K562 (cell line): ENCODE results near the gene GIT2. TPM values are rescaled to one million over a fixed set of nuclear protein-coding genes. Genes with fewer than 3 reads are reported as not detected.

ENCODE experiments used
- ATAC-seq: fragments of 200-7000 bp; cut with Tn5 transposase; 3 replicates; pipeline ENCODE4 v1.9.1; 2020; ENCODE audit warnings: moderate library complexity
- BruUV-seq: library from RNA; stranded (reverse); fragments of 400-500 nt; replicated peaks from 2 replicates; lab custom pipeline; 2021; lab: Mats Ljungman, UMichigan
- CTCF ChIA-PET: fragments of 300-600 bp; formaldehyde crosslinking; extraction: SDS; loops from one replicate; lab custom pipeline; 2021; ENCODE audit warnings: low intra/inter-chr PET ratio; lab: Yijun Ruan, JAX
- POLR2A ChIA-PET: fragments of 300-600, 350-650 bp; sonication (Branson Sonifier 250); formaldehyde crosslinking; extraction: SDS; loops from one replicate; lab custom pipeline; 2021; ENCODE audit warnings: antibody characterized with exemption, inconsistent platforms; lab: Yijun Ruan, JAX
- DNase-seq, 4 experiments: peaks; one replicate each; pipeline versions ENCODE4 v3.0.0 to v3.0.0-alpha.2; 2011 to 2018; ENCODE audit warnings: low spot score in 3 of 4, mixed read lengths in 3 of 4; ENCODE audit errors: extremely low read depth in 1 of 4
- FAIRE-seq: peaks from 2 replicates; lab custom pipeline; 2011; peaks lifted over from hg19 to GRCh38; lab: Jason Lieb, UNC
- H2AFZ ChIP-seq: 2 replicates; pipeline ENCODE4 v1.6.0; 2011; ENCODE audit warnings: low read depth, low read length, control low read depth, inconsistent platforms
- H3K27ac ChIP-seq: fragments of 200-600 bp; 3 replicates; pipeline ENCODE4 v1.8.0; 2011; ENCODE audit warnings: low read depth, mild to moderate bottlenecking, control low read depth, inconsistent platforms, low read length, moderate library complexity, mixed read lengths; ENCODE audit errors: extremely low read depth
- H3K27me3 ChIP-seq, 2 experiments: fragments of 300-600 bp in 1 of 2; 2 replicates in 1 of 2; 3 replicates in 1 of 2; pipeline versions ENCODE4 v1.6.0 to v1.8.0; 2011; ENCODE audit warnings: inconsistent platforms in 2 of 2, low read length in 2 of 2, mild to moderate bottlenecking in 1 of 2, mixed read lengths in 1 of 2, moderate library complexity in 1 of 2; ENCODE audit not compliant: control insufficient read depth in 2 of 2, insufficient read depth in 2 of 2
- H3K36me3 ChIP-seq: fragments of 300-600 bp; 3 replicates; pipeline ENCODE4 v1.8.0; 2011; ENCODE audit warnings: mild to moderate bottlenecking, low read length, inconsistent platforms; ENCODE audit not compliant: control insufficient read depth, insufficient read depth
- H3K4me1 ChIP-seq, 2 experiments: fragments of 200-600 bp in 1 of 2; replicated peaks in 1 of 2; 2 replicates in 1 of 2; 3 replicates in 1 of 2; pipeline versions ENCODE4 v1.5.1 to v1.8.0; 2011; ENCODE audit warnings: inconsistent platforms in 2 of 2, low read length in 2 of 2, mild to moderate bottlenecking in 1 of 2, mixed read lengths in 1 of 2, moderate library complexity in 1 of 2; ENCODE audit not compliant: control insufficient read depth in 2 of 2, insufficient read depth in 2 of 2
- H3K4me2 ChIP-seq: 2 replicates; pipeline ENCODE4 v1.6.1; 2011; ENCODE audit warnings: low read length, control low read depth, inconsistent platforms, mixed read lengths; ENCODE audit not compliant: insufficient read depth
- H3K4me3 ChIP-seq: fragments of 200-600 bp; sonication (generic), shearing (Covaris generic); 2 replicates; pipeline ENCODE4 v1.5.1; 2016; ENCODE audit warnings: control low read depth, inconsistent platforms
- H3K79me2 ChIP-seq: fragments of 200-600 bp; 3 replicates; pipeline ENCODE4 v1.8.0; 2011; ENCODE audit warnings: low read length, inconsistent platforms; ENCODE audit not compliant: control insufficient read depth, insufficient read depth
- H3K9ac ChIP-seq, 2 experiments: 2 replicates each; pipeline versions ENCODE4 v1.6.0 to v1.6.1; 2011; ENCODE audit warnings: low read depth in 2 of 2, low read length in 2 of 2, control low read depth in 1 of 2, inconsistent platforms in 1 of 2, mild to moderate bottlenecking in 1 of 2, mixed read lengths in 1 of 2; ENCODE audit not compliant: insufficient read depth in 1 of 2
- H3K9me1 ChIP-seq: one replicate; pipeline ENCODE4 v1.6.0; 2011; ENCODE audit warnings: inconsistent platforms, mild to moderate bottlenecking, low read length, moderate library complexity; ENCODE audit not compliant: control insufficient read depth, insufficient read depth
- H3K9me3 ChIP-seq: replicated peaks from 2 replicates; pipeline ENCODE4 v1.5.1; 2011; ENCODE audit warnings: low read depth, low read length, inconsistent platforms; ENCODE audit not compliant: control insufficient read depth, insufficient read depth
- H4K20me1 ChIP-seq: replicated peaks from 2 replicates; pipeline ENCODE4 v1.6.1; 2011; ENCODE audit warnings: low read length, inconsistent platforms, mixed read lengths; ENCODE audit not compliant: control insufficient read depth, insufficient read depth
- ASH1L ChIP-seq: fragments of 450-650 bp; IDR thresholded peaks from 2 replicates; pipeline ENCODE4 v1.6.1; 2018; ENCODE audit warnings: borderline replicate concordance, mild to moderate bottlenecking, low read depth; ENCODE audit not compliant: partially characterized antibody
- CC2D1A ChIP-seq: fragments of 450-650 bp; IDR thresholded peaks from 2 replicates; pipeline ENCODE4 v1.6.1; 2017; ENCODE audit warnings: mild to moderate bottlenecking
- DNMT1 ChIP-seq: fragments of 450-650 bp; IDR thresholded peaks from 2 replicates; pipeline ENCODE4 v1.6.1; 2016; ENCODE audit warnings: antibody characterized with exemption, mild to moderate bottlenecking
- RNF2 ChIP-seq: sonication (generic); IDR thresholded peaks from 2 replicates; pipeline ENCODE4 v1.6.1; 2016
- SMARCE1 ChIP-seq: fragments of 450-650 bp; IDR thresholded peaks from 2 replicates; pipeline ENCODE4 v1.7.1; 2016; ENCODE audit warnings: mild to moderate bottlenecking
- WHSC1 ChIP-seq: IDR thresholded peaks from one replicate; pipeline ENCODE4 v1.6.1; 2012; ENCODE audit warnings: low read length, control low read depth, inconsistent platforms
- ZFP1 ChIP-seq: fragments of 450-650 bp; formaldehyde crosslinking; IDR thresholded peaks from 2 replicates; pipeline ENCODE4 v1.4.0; 2020; ENCODE audit warnings: mild to moderate bottlenecking, mixed read lengths
- ZNF561 ChIP-seq: fragments of 450-650 bp; formaldehyde crosslinking; conservative IDR thresholded peaks from 2 replicates; pipeline ENCODE4 v1.4.0; 2020; ENCODE audit warnings: mild to moderate bottlenecking, moderate library complexity
- WGBS: fragments of 100-300 bp; shearing (Covaris generic); methylation state at CpG from one replicate; pipeline ENCODE4 v1.1.6; 2016; ENCODE audit warnings: low coverage, mixed read lengths; ENCODE audit not compliant: insufficient coverage; ENCODE audit errors: missing lambda C conversion rate; 5-methylcytosine and 5-hydroxymethylcytosine counted together
- in situ Hi-C: fragments of 300-500 bp; cut with MboI; formaldehyde crosslinking; loops from 4 replicates; pipeline ENCODE4 v1.15.0; 2018; ENCODE audit warnings: inconsistent platforms, mixed read lengths
- intact Hi-C: fragments of 100-400 bp; cut with micrococcal nuclease; formaldehyde crosslinking; loops from 2 replicates; pipeline ENCODE4 v1.14.2; 2022
- polyA plus RNA-seq, 8 experiments: library from polyadenylated mRNA; depleted of rRNA in 4 of 8; stranded (reverse) in 5 of 8; unstranded in 3 of 8; fragments of >200 nt; fragmentation: Nextera tagmentation in 2 of 8; fragmentation: Illumina TruSeq in 1 of 8; extraction: Ambion mirVana in 2 of 8; extraction: Trizol in 1 of 8; gene quantifications; 2 replicates each; pipeline versions ENCODE4 v1.2.1 to v1.2.3, GENCODE V29; 2011 to 2014; ENCODE audit warnings: inconsistent platforms in 1 of 8, missing spikeins in 1 of 8
- total RNA-seq, 7 experiments: library from RNA; depleted of rRNA in 6 of 7; stranded (reverse); fragments of >200 nt in 6 of 7; fragmentation: Illumina TruSeq in 2 of 7; extraction: Trizol in 2 of 7; gene quantifications; 2 replicates each; pipeline versions ENCODE4 v1.2.1 to v1.2.3, GENCODE V29; 2011 to 2021; ENCODE audit warnings: low replicate concordance in 1 of 7
- TF ChIP-seq, protein P1 (sequence below): fragments of 150-350 bp; IDR thresholded peaks from 2 replicates; pipeline ENCODE4 v1.6.1; 2014; ENCODE audit warnings: low read depth, mild to moderate bottlenecking, low read length, borderline replicate concordance
- TF ChIP-seq, protein P2 (sequence below): fragments of 450-650 bp; IDR thresholded peaks from 2 replicates; pipeline ENCODE4 v1.6.1; 2016; ENCODE audit warnings: low read depth

The GIT2 gene
- total and polyA plus RNA-seq, 9 of the 15 experiments (the other 6 are each of a cell fraction or from before 2014, with no cell fraction given), result 4.0 to 30.4 (median 23.5) TPM

DNA sequence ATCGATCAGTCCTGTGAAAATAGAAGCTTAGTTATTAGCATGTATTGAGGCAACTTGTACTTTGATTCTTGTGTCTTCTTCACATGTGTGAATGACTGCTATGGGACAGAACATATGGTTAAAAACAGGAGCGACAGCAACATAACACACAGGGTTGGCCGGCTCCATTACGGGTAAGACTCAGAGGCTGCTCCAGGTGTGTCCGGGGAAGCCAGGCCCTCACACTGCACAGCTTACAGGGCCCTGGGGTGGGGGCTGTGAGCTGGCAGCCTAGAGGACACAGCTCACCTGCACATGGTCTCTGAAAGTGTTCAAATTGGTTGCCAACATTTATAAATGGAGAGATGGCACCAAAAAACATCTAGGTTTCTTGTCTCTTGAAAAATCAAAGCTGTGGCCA lies 65.0 kb downstream of the GIT2 start:
- no peaks in the 10 kb centered on the region for H3K79me2 ChIP-seq
- ChIA-PET POLR2A (interaction anchor here (0.5 to 1.1 kb wide), 4 partner anchors 10 to 496 kb away, joined by 3 to 5 read pairs (median 4); no protein-coding TSS in a partner anchor), CTCF (no interaction called here)
- peaks cover 49% of the 10 kb centered on the region; the same call in 2 of the 3 replicates for H3K36me3 ChIP-seq
- no peak overlapping the region for H3K9ac ChIP-seq
- no TSS peak for BruUV-seq
- no peak for FAIRE-seq
- H3K27ac ChIP-seq, result no peak overlapping the region
- H3K27me3 ChIP-seq, result no peaks in the 10 kb centered on the region
- no peak overlapping the region for H2AFZ ChIP-seq
- no peaks in the 10 kb centered on the region for H3K9me1 ChIP-seq
- in situ Hi-C loops, result no loop called here
- peaks cover 7 to 12% of the 10 kb centered on the region in 2 experiments; a peak in 4 of 5 replicates for H3K4me1 ChIP-seq
- no peak for TF ChIP-seq CC2D1A
- no peak for TF ChIP-seq ZFP1 (CRISPR knock-in tag)
- no peak for TF ChIP-seq DNMT1
- no peak for TF ChIP-seq SMARCE1
- TF ChIP-seq ZNF561 (CRISPR knock-in tag), result no peak
- TF ChIP-seq, protein P1, sequence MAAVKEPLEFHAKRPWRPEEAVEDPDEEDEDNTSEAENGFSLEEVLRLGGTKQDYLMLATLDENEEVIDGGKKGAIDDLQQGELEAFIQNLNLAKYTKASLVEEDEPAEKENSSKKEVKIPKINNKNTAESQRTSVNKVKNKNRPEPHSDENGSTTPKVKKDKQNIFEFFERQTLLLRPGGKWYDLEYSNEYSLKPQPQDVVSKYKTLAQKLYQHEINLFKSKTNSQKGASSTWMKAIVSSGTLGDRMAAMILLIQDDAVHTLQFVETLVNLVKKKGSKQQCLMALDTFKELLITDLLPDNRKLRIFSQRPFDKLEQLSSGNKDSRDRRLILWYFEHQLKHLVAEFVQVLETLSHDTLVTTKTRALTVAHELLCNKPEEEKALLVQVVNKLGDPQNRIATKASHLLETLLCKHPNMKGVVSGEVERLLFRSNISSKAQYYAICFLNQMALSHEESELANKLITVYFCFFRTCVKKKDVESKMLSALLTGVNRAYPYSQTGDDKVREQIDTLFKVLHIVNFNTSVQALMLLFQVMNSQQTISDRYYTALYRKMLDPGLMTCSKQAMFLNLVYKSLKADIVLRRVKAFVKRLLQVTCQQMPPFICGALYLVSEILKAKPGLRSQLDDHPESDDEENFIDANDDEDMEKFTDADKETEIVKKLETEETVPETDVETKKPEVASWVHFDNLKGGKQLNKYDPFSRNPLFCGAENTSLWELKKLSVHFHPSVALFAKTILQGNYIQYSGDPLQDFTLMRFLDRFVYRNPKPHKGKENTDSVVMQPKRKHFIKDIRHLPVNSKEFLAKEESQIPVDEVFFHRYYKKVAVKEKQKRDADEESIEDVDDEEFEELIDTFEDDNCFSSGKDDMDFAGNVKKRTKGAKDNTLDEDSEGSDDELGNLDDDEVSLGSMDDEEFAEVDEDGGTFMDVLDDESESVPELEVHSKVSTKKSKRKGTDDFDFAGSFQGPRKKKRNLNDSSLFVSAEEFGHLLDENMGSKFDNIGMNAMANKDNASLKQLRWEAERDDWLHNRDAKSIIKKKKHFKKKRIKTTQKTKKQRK, result no peak
- TF ChIP-seq, protein P2, sequence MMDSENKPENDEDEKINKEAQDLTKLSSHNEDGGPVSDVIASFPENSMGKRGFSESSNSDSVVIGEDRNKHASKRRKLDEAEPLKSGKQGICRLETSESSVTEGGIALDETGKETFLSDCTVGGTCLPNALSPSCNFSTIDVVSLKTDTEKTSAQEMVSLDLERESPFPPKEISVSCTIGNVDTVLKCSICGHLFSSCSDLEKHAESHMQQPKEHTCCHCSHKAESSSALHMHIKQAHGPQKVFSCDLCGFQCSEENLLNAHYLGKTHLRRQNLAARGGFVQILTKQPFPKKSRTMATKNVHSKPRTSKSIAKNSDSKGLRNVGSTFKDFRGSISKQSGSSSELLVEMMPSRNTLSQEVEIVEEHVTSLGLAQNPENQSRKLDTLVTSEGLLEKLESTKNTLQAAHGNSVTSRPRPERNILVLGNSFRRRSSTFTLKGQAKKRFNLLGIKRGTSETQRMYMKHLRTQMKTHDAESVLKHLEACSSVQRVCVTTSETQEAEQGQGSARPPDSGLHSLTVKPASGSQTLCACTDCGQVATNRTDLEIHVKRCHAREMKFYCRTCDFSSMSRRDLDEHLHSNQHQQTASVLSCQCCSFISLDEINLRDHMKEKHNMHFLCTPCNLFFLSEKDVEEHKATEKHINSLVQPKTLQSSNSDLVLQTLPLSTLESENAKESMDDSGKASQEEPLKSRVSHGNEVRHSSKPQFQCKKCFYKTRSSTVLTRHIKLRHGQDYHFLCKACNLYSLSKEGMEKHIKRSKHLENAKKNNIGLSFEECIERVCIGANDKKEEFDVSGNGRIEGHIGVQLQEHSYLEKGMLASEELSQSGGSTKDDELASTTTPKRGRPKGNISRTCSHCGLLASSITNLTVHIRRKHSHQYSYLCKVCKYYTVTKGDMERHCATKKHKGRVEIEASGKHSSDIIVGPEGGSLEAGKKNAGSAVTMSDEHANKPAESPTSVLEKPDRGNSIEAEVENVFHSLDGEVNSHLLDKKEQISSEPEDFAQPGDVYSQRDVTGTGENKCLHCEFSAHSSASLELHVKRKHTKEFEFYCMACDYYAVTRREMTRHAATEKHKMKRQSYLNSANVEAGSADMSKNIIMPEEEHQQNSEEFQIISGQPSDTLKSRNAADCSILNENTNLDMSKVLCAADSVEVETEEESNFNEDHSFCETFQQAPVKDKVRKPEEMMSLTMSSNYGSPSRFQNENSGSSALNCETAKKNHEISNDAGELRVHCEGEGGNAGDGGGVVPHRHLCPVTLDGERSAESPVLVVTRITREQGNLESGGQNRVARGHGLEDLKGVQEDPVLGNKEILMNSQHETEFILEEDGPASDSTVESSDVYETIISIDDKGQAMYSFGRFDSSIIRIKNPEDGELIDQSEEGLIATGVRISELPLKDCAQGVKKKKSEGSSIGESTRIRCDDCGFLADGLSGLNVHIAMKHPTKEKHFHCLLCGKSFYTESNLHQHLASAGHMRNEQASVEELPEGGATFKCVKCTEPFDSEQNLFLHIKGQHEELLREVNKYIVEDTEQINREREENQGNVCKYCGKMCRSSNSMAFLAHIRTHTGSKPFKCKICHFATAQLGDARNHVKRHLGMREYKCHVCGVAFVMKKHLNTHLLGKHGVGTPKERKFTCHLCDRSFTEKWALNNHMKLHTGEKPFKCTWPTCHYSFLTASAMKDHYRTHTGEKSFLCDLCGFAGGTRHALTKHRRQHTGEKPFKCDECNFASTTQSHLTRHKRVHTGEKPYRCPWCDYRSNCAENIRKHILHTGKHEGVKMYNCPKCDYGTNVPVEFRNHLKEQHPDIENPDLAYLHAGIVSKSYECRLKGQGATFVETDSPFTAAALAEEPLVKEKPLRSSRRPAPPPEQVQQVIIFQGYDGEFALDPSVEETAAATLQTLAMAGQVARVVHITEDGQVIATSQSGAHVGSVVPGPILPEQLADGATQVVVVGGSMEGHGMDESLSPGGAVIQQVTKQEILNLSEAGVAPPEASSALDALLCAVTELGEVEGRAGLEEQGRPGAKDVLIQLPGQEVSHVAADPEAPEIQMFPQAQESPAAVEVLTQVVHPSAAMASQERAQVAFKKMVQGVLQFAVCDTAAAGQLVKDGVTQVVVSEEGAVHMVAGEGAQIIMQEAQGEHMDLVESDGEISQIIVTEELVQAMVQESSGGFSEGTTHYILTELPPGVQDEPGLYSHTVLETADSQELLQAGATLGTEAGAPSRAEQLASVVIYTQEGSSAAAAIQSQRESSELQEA, result no peak
- TF ChIP-seq WHSC1, result no peak
- TF ChIP-seq ASH1L, result no peak
- TF ChIP-seq RNF2, result no peak
- intact Hi-C loops, result no loop called here
- no peak for DNase-seq
- no peak overlapping the region for H3K4me2 ChIP-seq
- no peak overlapping the region for H3K4me3 ChIP-seq
- no peak for ATAC-seq
- no peaks in the 10 kb centered on the region for H4K20me1 ChIP-seq
- no peaks in the 10 kb centered on the region for H3K9me3 ChIP-seq
- 77% methylated on average over 5 of the region's 5 CpGs for WGBS
